GM23338 (cell line): Measurements from ENCODE around the gene COL20A1. TPM values are rescaled to one million over a fixed set of nuclear protein-coding genes. Genes with fewer than 3 reads are reported as not detected.

ENCODE experiments used
- ATAC-seq: fragments of 200-7000 bp; cut with Tn5 transposase; 3 replicates; pipeline ENCODE4 v1.9.1; 2020
- DNase-seq: peaks from one replicate; pipeline ENCODE4 v3.0.0-alpha.2; 2015; ENCODE audit warnings: low spot score
- H2AFZ ChIP-seq: fragments of 200-600 bp; sonication (generic); 2 replicates; pipeline ENCODE4 v1.8.0; 2016; ENCODE audit warnings: antibody characterized with exemption, mild to moderate bottlenecking, moderate library complexity
- H3F3A ChIP-seq: fragments of 200-600 bp; sonication (generic); replicated peaks from 2 replicates; pipeline ENCODE4 v1.8.0; 2017; ENCODE audit warnings: antibody characterized with exemption, mixed run types, low read depth
- H3K27ac ChIP-seq: fragments of 200-600 bp; sonication (generic); 2 replicates; pipeline ENCODE4 v1.6.1; 2016; ENCODE audit warnings: low read depth
- H3K27me3 ChIP-seq: fragments of 200-600 bp; sonication (generic); 2 replicates; pipeline ENCODE4 v1.8.0; 2016; ENCODE audit warnings: mild to moderate bottlenecking, mixed run types, moderate library complexity; ENCODE audit not compliant: insufficient read depth
- H3K36me3 ChIP-seq: fragments of 200-600 bp; sonication (generic); 2 replicates; pipeline ENCODE4 v1.8.0; 2016; ENCODE audit warnings: mild to moderate bottlenecking; ENCODE audit not compliant: insufficient read depth
- H3K4me1 ChIP-seq: fragments of 200-600 bp; sonication (generic); 2 replicates; pipeline ENCODE4 v1.8.0; 2016; ENCODE audit warnings: mild to moderate bottlenecking, moderate library complexity; ENCODE audit not compliant: insufficient read depth
- H3K4me2 ChIP-seq: fragments of 200-600 bp; sonication (generic); 2 replicates; pipeline ENCODE4 v1.7.1; 2017; ENCODE audit warnings: mixed run types
- H3K4me3 ChIP-seq: fragments of 200-600 bp; sonication (generic); 2 replicates; pipeline ENCODE4 v1.6.1; 2016; ENCODE audit warnings: mixed run types
- H3K79me2 ChIP-seq: fragments of 200-600 bp; sonication (generic); replicated peaks from 2 replicates; pipeline ENCODE4 v1.8.0; 2017; ENCODE audit warnings: mild to moderate bottlenecking; ENCODE audit not compliant: insufficient read depth
- H3K9me2 ChIP-seq: fragments of 200-600 bp; sonication (generic); 2 replicates; pipeline ENCODE4 v1.8.0; 2017; ENCODE audit not compliant: insufficient read depth
- H4K20me1 ChIP-seq: fragments of 200-600 bp; sonication (generic); replicated peaks from 2 replicates; pipeline ENCODE4 v1.8.0; 2017; ENCODE audit warnings: mild to moderate bottlenecking; ENCODE audit not compliant: insufficient read depth
- H3K27ac Mint-ChIP-seq: 2 replicates; pipeline ENCODE4 v1.8.0; 2020; ENCODE audit warnings: inconsistent platforms, mild to moderate bottlenecking, moderate library complexity, mixed read lengths
- H3K27me3 Mint-ChIP-seq: 3 replicates; pipeline ENCODE4 v1.8.0; 2022; ENCODE audit warnings: low read depth, mild to moderate bottlenecking, moderate library complexity, mixed read lengths, inconsistent platforms; ENCODE audit not compliant: insufficient read depth, poor library complexity
- H3K36me3 Mint-ChIP-seq: 3 replicates; pipeline ENCODE4 v1.8.0; 2021; ENCODE audit warnings: low read depth, mild to moderate bottlenecking, inconsistent platforms, moderate library complexity, mixed read lengths
- H3K4me1 Mint-ChIP-seq: 3 replicates; pipeline ENCODE4 v1.8.0; 2020; ENCODE audit warnings: mild to moderate bottlenecking, inconsistent platforms, mixed read lengths
- H3K4me3 Mint-ChIP-seq: 3 replicates; pipeline ENCODE4 v1.8.0; 2021; ENCODE audit warnings: moderate library complexity, mild to moderate bottlenecking, inconsistent platforms, mixed read lengths
- H3K9me3 Mint-ChIP-seq: 3 replicates; pipeline ENCODE4 v1.8.0; 2020; ENCODE audit warnings: moderate library complexity, mild to moderate bottlenecking, inconsistent platforms, mixed read lengths
- polyA plus RNA-seq: library from polyadenylated mRNA; unstranded; fragments of >200 nt; fragmentation: Nextera tagmentation; extraction: Ambion mirVana; gene quantifications from 2 replicates; pipeline ENCODE4 v1.2.1, GENCODE V29; 2016
- total RNA-seq: library from RNA; depleted of rRNA; stranded (reverse); fragments of >200 nt; shearing (Covaris generic); gene quantifications from 2 replicates; pipeline ENCODE4 v1.2.3, GENCODE V29; 2014
- TF ChIP-seq, protein P1 (sequence below): fragments of 250-450 bp; sonication (Bioruptor Pico); IDR thresholded peaks from 2 replicates; pipeline ENCODE4 v1.5.0; 2020; ENCODE audit warnings: mild to moderate bottlenecking, moderate library complexity
- TF ChIP-seq, protein P2 (sequence below), 2 experiments: fragments of 200-600 bp in 1 of 2; sonication (generic) in 1 of 2; conservative IDR thresholded peaks; 2 replicates each; pipeline versions ENCODE4 v1.5.1 to v1.6.1; 2016 to 2017; ENCODE audit warnings: antibody characterized with exemption in 2 of 2, low read depth in 2 of 2, mild to moderate bottlenecking in 2 of 2, moderate library complexity in 1 of 2

The COL20A1 gene
- total and polyA plus RNA-seq, 2 experiments from 2014 or later = 0.28 to 0.79 TPM

DNA sequence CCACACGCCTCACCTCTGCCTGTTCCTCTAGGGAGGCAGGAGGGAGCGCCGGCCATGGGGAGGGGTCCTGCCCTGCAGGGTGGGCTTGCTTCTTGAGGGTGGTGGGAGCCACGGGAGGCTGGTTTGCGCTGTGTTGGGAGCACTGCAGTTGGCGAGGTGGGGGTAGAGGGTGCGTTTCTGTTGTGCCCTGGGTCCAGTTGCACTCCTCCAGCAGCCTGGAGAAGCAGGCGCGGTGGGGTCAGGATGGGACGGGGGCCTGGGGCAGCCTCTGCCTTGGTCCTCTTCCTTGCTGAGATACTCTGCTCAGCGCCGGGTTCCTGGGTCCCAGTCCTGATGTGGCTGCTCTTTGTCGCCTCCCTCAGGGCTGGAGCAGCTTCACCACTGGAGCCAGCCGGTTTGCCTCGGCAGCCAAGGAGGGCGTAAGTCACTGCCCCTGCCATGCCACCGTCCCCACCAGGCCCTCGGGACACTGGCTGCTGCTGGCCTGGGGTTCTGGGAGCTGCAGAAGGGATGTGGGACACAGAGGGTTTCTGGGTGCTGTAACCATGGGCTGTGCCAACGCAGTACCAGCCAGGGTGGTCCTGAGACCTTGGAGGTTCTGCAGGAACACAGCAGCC lies 11.9 kb upstream of the COL20A1 start:
- Histone ChIP-seq H3K4me2 (no peak overlapping the region), H3K27ac (no peak overlapping the region), H3K36me3 (peaks cover 9% of the 10 kb centered on the region; the same call in 1 of the 2 replicates), H2AFZ (no peak overlapping the region), H3K4me1 (no peaks in the 10 kb centered on the region), H3F3A (0 out of 2 replicates have a peak, but pooled peaks cover 3% of the 10 kb centered on the region), H3K79me2 (peaks cover 9% of the 10 kb centered on the region), H3K9me2 (no peaks in the 10 kb centered on the region), H3K27me3 (no peaks in the 10 kb centered on the region), H3K4me3 (no peak overlapping the region), H4K20me1 (peaks cover 3% of the 10 kb centered on the region; the same call in 1 of the 2 replicates)
- Mint-ChIP-seq H3K9me3 (no peaks in the 10 kb centered on the region), H3K27ac (no peak overlapping the region), H3K4me1 (no peaks in the 10 kb centered on the region; the same call in 2 of the 3 replicates), H3K36me3 (peaks cover 41% of the 10 kb centered on the region), H3K27me3 (peaks cover 7% of the 10 kb centered on the region), H3K4me3 (no peak overlapping the region)
- peak; percentile 77 for DNase-seq
- TF ChIP-seq, protein P1, sequence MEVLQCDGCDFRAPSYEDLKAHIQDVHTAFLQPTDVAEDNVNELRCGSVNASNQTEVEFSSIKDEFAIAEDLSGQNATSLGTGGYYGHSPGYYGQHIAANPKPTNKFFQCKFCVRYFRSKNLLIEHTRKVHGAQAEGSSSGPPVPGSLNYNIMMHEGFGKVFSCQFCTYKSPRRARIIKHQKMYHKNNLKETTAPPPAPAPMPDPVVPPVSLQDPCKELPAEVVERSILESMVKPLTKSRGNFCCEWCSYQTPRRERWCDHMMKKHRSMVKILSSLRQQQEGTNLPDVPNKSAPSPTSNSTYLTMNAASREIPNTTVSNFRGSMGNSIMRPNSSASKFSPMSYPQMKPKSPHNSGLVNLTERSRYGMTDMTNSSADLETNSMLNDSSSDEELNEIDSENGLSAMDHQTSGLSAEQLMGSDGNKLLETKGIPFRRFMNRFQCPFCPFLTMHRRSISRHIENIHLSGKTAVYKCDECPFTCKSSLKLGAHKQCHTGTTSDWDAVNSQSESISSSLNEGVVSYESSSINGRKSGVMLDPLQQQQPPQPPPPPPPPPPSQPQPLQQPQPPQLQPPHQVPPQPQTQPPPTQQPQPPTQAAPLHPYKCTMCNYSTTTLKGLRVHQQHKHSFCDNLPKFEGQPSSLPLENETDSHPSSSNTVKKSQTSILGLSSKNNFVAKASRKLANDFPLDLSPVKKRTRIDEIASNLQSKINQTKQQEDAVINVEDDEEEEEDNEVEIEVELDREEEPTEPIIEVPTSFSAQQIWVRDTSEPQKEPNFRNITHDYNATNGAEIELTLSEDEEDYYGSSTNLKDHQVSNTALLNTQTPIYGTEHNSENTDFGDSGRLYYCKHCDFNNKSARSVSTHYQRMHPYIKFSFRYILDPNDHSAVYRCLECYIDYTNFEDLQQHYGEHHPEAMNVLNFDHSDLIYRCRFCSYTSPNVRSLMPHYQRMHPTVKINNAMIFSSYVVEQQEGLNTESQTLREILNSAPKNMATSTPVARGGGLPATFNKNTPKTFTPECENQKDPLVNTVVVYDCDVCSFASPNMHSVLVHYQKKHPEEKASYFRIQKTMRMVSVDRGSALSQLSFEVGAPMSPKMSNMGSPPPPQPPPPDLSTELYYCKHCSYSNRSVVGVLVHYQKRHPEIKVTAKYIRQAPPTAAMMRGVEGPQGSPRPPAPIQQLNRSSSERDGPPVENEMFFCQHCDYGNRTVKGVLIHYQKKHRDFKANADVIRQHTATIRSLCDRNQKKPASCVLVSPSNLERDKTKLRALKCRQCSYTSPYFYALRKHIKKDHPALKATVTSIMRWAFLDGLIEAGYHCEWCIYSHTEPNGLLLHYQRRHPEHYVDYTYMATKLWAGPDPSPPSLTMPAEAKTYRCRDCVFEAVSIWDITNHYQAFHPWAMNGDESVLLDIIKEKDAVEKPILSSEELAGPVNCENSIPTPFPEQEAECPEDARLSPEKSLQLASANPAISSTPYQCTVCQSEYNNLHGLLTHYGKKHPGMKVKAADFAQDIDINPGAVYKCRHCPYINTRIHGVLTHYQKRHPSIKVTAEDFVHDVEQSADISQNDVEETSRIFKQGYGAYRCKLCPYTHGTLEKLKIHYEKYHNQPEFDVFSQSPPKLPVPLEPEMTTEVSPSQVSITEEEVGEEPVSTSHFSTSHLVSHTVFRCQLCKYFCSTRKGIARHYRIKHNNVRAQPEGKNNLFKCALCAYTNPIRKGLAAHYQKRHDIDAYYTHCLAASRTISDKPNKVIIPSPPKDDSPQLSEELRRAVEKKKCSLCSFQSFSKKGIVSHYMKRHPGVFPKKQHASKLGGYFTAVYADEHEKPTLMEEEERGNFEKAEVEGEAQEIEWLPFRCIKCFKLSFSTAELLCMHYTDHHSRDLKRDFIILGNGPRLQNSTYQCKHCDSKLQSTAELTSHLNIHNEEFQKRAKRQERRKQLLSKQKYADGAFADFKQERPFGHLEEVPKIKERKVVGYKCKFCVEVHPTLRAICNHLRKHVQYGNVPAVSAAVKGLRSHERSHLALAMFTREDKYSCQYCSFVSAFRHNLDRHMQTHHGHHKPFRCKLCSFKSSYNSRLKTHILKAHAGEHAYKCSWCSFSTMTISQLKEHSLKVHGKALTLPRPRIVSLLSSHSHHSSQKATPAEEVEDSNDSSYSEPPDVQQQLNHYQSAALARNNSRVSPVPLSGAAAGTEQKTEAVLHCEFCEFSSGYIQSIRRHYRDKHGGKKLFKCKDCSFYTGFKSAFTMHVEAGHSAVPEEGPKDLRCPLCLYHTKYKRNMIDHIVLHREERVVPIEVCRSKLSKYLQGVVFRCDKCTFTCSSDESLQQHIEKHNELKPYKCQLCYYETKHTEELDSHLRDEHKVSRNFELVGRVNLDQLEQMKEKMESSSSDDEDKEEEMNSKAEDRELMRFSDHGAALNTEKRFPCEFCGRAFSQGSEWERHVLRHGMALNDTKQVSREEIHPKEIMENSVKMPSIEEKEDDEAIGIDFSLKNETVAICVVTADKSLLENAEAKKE (CRISPR knock-in tag) = no peak
- TF ChIP-seq, protein P2, sequence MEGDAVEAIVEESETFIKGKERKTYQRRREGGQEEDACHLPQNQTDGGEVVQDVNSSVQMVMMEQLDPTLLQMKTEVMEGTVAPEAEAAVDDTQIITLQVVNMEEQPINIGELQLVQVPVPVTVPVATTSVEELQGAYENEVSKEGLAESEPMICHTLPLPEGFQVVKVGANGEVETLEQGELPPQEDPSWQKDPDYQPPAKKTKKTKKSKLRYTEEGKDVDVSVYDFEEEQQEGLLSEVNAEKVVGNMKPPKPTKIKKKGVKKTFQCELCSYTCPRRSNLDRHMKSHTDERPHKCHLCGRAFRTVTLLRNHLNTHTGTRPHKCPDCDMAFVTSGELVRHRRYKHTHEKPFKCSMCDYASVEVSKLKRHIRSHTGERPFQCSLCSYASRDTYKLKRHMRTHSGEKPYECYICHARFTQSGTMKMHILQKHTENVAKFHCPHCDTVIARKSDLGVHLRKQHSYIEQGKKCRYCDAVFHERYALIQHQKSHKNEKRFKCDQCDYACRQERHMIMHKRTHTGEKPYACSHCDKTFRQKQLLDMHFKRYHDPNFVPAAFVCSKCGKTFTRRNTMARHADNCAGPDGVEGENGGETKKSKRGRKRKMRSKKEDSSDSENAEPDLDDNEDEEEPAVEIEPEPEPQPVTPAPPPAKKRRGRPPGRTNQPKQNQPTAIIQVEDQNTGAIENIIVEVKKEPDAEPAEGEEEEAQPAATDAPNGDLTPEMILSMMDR (conservative IDR thresholded peaks at IDR 0.05; ENCODE audit: low read depth in 2 of 2) = peak; percentile 48 to 74
- ATAC-seq = peak; percentile 92
